Measurements from ENCODE around the gene AUTS2.

DNA sequence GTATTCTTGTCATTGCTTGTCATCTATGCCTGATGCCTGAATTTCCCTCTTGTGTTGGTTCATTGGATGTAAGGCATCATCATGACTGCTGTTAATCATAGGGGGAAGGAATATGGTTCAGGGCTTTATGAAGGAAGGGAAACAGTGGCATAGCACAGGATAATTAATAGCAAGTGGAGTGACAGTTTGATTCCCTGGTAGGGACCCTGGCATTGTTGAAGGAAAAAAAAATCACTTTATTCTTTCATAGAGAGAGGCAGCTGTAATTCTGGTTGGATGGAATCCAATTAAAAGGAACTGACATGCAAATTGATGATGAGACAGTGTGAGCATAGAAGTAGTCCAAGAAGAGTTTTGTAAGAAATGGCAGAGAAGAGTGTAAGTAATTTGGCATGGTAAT is 121.4 kb downstream of the AUTS2 start:
- TF ChIP-seq, protein P1, sequence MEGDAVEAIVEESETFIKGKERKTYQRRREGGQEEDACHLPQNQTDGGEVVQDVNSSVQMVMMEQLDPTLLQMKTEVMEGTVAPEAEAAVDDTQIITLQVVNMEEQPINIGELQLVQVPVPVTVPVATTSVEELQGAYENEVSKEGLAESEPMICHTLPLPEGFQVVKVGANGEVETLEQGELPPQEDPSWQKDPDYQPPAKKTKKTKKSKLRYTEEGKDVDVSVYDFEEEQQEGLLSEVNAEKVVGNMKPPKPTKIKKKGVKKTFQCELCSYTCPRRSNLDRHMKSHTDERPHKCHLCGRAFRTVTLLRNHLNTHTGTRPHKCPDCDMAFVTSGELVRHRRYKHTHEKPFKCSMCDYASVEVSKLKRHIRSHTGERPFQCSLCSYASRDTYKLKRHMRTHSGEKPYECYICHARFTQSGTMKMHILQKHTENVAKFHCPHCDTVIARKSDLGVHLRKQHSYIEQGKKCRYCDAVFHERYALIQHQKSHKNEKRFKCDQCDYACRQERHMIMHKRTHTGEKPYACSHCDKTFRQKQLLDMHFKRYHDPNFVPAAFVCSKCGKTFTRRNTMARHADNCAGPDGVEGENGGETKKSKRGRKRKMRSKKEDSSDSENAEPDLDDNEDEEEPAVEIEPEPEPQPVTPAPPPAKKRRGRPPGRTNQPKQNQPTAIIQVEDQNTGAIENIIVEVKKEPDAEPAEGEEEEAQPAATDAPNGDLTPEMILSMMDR (conservative IDR thresholded peaks at IDR 0.05; ENCODE audit: low read length), result no peak
- no peak for TF ChIP-seq EZH2phosphoT487 (IDR thresholded peaks at IDR 0.05; ENCODE audit: borderline replicate concordance)
